HG02610 (cell line): ENCODE data around the gene ANKRD36C.
"Not testable (repeated sequence)": the region's sequence is repeated elsewhere in the genome, so short reads cannot be mapped to it uniquely, and the experiment has no call there.

Source experiments
- ATAC-seq: cut with Tn5 transposase; IDR thresholded peaks from one replicate; pipeline ENCODE4 v1.9.1; 2021; ENCODE audit warnings: mild to moderate bottlenecking, moderate library complexity; ENCODE audit not compliant: unreplicated experiment

Gene ANKRD36C

GRCh38 chr2:95799892-95800291 lies 191.7 kb downstream of the ANKRD36C start:
- no peak for ATAC-seq

- ATAC-seq: not testable (repeated sequence)
Observed at GRCh38 chr2:95799147-95799889, 192.3 kb downstream of the ANKRD36C start.

GRCh38 chr2:95796249-95797099 lies 195.2 kb downstream of the ANKRD36C start:
- ATAC-seq: not testable (repeated sequence)

- ATAC-seq: not testable (repeated sequence)
Observed at GRCh38 chr2:95793970-95794369, 197.7 kb downstream of the ANKRD36C start.

- not testable (repeated sequence) for ATAC-seq
Observed at GRCh38 chr2:95790180-95790579, 201.4 kb downstream of the ANKRD36C start.

GRCh38 chr2:95789385-95789784 lies 202.2 kb downstream of the ANKRD36C start:
- ATAC-seq: not testable (repeated sequence)

- not testable (repeated sequence) for ATAC-seq
Observed at GRCh38 chr2:95788642-95789041, 203.0 kb downstream of the ANKRD36C start.
